Fibroblast of skin of scalp (primary cell): ENCODE data around the gene TMEM269.
A peak's percentile ranks its signal among the peaks of the same experiment; 100 is the strongest.
"Not testable (repeated sequence)": the region's sequence is repeated elsewhere in the genome, so short reads cannot be mapped to it uniquely, and the experiment has no call there.

Experiments used
- DNase-seq: peaks from one replicate; pipeline ENCODE4 v3.0.0-alpha.2; 2013

Gene TMEM269

GRCh38 chr1:42748461-42749410, 36.1 kb upstream of the TMEM269 start:
- no peak for DNase-seq

DNA sequence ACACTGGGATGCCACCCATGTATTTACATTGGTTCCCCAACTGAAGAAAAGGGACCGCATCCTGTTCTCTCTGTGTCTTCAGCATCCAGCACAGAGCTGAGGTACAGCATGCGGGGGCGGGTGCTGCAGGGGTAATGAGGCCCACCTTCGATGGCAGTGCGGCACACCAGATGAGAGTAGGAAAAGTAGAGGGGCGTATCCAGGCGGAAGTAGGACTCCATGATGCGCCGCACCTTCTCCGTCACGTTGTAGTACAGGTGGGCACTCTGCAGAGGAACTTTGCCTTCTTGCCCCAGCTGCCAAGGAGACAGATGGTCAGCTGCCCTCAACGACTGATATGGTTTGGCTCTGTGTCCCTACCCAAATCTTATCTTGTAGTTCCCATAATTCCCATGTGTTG, 34.8 kb upstream of the TMEM269 start:
- no peak for DNase-seq

- not testable (repeated sequence) for DNase-seq
Observed at GRCh38 chr1:42751511-42752070, 33.2 kb upstream of the TMEM269 start.

DNA sequence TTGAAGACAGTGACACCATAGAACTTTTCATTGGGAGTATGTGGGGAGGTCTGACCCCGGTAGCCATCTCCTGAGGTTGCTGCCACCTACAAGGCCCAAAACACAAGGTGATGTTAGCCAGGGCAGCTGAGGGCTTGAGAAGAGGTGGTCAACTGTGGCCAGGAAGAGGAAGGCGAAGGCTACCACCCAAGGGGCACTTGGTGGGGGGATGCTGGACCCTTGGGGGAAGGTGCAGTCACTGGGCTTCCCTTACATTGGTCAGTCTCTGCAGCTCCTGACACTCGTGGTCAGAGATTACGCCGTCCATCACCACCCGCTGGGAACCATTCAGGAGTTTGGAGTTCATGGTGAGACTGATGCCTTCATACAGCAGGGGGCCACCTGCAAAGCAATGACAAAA, 32.5 kb upstream of the TMEM269 start:
- no peak for DNase-seq

DNA sequence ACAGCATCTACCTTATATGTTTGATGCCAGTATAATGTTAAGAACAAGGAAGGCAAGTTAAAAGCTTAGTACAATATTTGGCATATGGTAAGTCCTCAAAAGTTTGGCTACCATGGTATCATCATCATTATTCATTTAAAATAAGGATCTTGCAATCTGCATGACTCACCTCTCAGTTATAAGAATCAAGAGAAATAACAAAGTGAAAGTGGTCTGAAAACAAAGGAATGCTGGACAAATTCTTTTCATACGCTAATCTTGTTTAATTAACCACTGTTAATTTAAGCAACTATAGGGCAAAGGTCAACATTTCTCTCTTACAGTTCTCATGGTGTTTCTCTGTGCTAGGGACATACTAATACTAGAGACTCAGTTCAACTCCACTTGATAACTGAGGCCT, 31.7 kb upstream of the TMEM269 start:
- DNase-seq = peak; percentile 43

DNA sequence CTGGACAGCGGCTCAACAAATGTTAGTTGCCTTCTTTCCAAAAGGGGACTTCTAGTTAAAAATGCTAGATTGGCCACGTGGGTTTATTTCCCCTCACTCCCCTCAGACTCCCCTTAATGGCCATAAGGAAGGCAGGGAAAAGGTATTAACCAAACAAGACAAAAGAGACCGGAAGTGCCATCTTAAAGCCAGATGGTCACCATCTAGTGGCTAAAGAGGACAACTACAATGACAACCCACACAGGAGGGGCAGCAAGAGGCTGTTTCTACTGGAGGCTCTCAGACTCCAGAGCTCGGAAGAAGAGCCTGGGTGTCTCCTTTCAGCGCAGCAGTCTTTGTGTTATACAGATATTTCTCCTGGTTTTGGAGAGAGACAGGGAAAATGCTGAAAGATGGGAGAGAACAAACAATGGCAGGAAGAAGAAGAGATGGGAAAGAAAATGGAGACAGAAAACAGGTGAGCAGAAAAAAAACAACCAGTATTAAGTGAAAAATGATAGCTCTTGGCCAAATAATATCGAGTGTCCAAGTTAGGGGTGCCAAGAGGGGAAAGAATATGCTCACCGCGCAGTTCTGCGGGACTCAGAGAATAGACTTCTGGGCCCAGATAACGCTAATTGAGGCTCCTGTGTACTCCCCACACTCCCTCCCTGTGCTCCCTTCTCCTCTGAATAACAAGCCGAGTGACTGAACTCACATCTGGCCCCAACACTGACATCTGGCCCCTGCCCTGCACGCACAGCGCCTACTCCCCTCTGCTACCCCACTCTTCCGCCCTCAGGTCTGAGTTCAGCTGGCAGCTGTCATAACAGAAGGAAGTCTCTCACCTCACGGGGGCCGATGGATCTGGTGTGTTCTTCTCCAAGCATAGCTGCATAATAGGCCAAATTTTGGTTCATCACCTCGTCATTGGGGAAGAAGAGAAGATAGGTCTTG, 27.6 kb upstream of the TMEM269 start:
- peak; percentile 69 for DNase-seq

GRCh38 chr1:42757892-42758275, 26.9 kb upstream of the TMEM269 start:
- no peak for DNase-seq

DNA sequence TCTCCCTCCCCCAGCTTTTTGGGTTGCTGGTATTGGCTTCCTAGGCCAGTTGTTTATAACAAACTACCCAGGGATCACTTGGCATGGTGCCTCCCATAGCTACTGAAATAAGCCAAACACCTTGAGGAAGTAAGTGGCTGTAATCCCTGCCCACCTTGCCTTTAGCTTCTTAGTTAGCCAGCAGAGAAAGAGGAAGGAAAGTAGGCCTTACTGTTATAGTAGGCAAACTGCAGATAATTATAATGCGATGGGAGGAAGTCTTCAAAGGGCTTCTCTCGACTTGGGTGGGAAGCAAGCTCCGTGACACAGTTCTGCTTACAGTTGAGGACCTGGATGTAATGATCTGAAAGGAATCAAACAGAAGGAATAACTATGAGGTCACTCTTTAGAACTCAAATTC, 26.1 kb upstream of the TMEM269 start:
- no peak for DNase-seq

DNA sequence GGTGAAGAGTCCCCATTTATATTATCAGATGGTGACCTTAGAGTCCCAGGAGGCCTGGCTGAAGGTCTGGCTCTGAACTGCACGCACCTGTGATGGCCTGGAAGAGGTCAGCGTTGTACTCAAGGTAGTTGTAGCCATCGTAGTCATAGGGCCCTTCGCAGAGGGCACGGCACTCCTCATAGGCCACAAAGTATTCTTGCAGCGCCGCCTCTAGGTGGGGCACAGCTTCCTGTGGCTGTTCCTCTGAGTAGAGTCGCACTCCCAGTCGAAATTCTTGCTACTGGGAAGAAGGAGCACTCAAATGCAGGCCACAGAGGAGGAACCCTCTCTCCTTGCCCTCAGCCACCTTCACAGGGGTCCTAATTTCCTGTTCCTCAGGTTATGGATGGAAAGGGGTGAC, 25.7 kb upstream of the TMEM269 start:
- DNase-seq = no peak

- DNase-seq = no peak
Observed at GRCh38 chr1:42761567-42761966, 23.2 kb upstream of the TMEM269 start.

DNA sequence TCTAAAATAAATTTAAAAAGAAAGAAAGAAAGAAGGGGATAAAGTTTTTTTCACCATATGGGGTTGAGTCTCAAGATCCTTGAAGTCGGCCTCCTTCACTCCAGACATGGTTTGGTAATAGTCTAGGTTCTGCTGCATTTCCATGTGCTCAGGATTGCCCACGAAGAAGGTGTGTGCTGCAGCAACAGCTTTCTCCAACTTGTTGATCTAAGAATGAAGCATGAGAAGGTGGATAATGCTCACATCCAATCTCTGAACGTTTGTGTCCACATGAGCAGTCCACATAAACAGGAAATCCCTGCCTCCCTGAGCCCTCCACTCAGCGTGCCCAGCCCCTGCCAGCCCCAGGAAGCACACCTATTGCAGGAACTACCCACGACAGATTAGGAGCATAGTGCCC, 22.5 kb upstream of the TMEM269 start:
- no peak for DNase-seq

- no peak for DNase-seq
Observed at GRCh38 chr1:42765269-42765668, 19.5 kb upstream of the TMEM269 start.

DNA sequence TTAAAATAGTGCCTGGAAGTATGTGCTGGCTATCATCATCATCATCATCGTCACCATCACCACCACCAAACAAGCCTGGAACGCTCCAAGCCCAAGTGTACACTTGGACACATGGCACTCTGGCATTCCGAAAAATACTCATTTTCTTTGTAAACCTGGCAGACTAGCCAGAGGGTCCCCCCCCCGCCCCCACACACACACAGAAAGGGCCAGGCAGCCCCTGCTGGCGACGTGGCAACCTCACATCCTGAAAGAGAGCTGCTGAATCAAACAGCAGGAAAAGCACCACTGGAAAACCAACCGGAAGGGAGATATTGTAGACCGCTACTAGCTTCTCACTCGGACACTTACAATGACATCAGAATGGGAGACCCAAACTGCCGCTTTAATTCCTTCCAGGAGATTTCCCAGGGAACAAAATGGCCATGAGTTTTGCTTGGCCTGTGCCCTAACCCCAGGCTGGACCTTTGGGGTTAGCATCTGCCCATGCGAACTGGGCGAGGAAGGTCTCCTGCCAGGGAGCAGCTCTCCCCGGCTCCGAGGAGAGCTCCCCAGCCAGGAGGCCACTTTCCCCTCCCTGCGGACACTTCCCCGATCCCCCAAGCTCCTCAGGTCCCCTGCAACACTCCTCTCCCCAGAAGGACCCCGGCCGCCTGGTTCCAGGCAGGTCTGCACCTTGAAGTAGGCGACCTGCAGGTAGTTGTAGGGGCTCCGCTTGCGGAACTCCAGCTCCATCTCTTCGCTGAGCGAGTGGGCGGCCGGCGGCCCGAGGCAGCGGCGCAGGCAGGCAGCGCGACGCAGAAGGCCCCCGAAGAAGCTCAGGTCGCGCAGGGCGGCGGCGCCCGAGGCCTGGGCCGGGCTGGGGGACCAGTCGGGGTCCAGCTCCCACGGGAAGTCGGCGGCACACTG, 18.7 kb upstream of the TMEM269 start:
- peak; percentile 86 for DNase-seq

GRCh38 chr1:42766741-42767509, 17.9 kb upstream of the TMEM269 start, which contains the start of the genes C1orf50 and P3H1:
C1orf50 (plus strand) TSS chr1:42767249; CDS start chr1:42767312, 63 bp downstream.
P3H1 (minus strand) TSS chr1:42767028; CDS start chr1:42766971, 57 bp downstream.
- DNase-seq = peak; percentile 99

- DNase-seq = no peak
Observed at GRCh38 chr1:42767510-42768000, 17.2 kb upstream of the TMEM269 start.

DNA sequence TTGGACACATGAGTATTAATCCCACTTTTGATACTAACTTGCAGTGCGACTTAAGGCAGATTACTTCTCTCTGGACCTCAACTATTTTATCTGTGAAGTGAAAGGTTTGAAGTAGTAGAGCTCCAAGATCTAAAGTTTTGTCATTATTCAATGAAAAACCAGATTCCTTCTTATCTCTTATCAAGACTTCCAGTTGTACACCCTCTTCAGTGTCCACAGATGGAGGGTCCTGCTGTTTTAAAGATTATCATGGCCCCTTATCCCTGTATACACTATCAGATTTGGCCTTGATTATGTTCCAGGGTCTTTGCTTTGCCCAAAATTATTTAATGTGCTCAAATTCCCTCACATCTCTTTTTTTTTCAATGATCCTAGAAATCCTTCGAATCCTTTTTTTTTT, 16.6 kb upstream of the TMEM269 start:
- no peak for DNase-seq

GRCh38 chr1:42769811-42770210, 15.0 kb upstream of the TMEM269 start:
- no peak for DNase-seq

DNA sequence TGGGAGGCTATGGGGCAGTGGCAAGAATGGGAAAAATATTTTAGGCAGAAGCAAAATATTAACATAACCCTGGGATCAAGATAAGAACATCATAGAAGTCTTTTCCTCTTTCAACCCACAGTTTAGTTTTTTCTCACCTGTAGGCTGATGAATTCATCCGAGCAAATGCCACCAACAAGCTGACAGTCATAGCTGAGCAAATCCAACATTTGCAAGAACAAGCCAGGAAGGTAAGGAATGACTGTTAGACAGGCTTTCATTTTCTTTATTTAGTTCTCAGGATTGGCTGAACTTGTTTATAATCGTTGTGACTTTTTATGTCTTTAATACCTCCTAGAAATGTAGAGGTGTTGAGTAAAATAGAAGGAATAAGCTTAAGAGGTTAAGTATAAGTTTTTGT, 11.4 kb upstream of the TMEM269 start:
- no peak for DNase-seq

- DNase-seq = no peak
Observed at GRCh38 chr1:42774928-42775526, 9.8 kb upstream of the TMEM269 start.

DNA sequence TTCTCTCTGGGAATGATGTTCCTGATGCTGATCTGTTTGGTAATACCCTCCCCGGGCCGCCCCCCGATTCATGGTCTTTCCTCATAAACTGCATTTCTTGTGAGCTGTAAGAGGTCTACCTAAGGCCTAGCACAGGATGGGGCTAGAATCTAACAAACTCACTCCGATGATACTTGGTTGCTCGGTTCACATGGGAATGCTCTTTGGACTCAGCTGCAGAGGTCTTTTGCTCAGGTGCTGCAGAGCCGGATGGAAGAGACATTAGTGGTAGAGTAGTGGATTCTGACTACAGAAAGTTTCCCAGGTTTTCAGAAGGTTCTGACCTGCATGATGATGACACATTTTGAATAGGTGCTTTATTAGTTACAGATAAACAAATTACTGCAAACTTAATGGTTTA, 8.3 kb upstream of the TMEM269 start:
- DNase-seq = no peak
